ENCODE data around the gene TFF2.

GRCh38 chr21:42298657-42299056, 52.1 kb downstream of the TFF2 start:
- no peak for TF ChIP-seq CTCF (IDR thresholded peaks at IDR 0.05)
- TF ChIP-seq POLR2AphosphoS5 (IDR thresholded peaks at IDR 0.05), result no peak
- no peak for TF ChIP-seq POLR2A (IDR thresholded peaks at IDR 0.05)

Measured in transverse colon (tissue), 4 donors.